Activated CD8-positive, alpha-beta memory T cell treated with anti-CD3 and anti-CD28 coated beads for 4 hours (primary cell): ENCODE results near the gene RASSF8.

Experiments
- DNase-seq, 2 donors: peaks; one replicate each; pipeline ENCODE4 v3.0.0-alpha.2; 2020; ENCODE audit warnings: low read depth in 2 of 2

The RASSF8 gene

DNA sequence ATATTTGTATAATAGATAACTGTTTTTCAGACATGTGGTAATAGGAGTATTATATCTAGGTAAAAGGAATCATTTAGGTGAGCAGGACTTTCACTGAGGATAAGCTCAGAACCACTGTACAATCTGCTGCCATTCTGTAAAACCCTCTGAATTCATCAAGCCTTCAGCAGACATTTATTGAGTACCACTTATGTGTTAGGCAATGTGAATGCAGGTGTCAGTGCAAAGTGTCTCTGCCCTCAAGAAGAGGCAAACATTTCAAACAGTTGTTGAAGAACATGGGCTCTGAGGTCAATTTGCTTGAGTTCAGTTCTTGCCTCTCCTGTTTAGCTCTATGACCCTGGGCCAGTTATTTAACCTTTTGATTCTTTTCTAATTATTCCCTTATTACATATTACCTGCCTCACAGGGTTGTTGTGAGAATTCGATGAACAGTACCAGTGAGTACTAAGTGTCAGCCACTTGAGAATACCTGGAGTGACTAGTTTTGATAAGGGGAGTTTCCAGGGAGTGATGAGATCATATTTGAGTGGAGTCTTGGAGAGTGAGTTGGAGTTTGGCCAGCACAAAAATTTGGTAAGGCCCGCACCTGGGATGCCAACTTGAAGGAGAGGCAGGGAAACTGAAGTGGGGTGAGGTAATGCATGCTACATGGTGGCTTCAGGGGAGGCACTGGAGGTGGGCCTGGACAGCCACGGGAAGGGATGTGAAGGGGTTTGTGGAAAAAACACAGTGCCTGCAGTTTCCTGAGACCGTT is 33.7 kb downstream of the RASSF8 start:
- no peak for DNase-seq

DNA sequence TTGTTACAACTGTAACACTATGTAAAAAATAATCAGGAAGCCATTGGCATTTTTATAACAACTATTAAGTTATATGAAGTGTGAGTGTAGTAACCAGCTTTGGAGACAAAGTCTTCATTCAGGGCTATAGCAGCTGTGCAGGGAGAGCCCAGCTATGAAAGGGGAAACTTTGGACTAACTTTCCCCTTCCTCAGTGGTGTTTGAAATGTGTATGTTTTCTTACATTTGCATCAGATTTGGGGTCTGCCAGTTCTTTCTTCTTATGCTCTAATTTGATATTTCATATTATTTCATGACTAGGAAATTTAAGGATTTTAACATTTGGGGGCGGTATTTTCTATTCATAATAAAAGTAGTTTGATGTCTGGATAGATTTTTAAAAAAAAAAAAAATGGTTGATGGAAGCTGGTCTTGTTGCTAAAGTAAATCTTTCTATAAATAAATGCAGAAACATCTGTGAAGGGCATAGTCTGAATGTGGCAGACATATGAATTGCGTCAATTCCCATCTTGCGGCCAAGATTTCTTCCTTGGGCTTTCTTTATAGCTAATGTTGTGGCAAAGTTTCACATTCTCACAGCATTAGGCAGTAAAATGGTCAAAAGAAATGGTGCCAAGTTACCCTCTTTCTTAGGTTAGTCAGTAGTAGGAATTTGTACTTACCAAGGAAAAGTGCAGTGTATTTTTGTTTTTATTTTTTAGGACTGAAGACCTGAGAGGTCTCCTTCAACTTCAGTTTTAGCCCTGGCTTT is 35.6 kb downstream of the RASSF8 start:
- DNase-seq = no peak

DNA sequence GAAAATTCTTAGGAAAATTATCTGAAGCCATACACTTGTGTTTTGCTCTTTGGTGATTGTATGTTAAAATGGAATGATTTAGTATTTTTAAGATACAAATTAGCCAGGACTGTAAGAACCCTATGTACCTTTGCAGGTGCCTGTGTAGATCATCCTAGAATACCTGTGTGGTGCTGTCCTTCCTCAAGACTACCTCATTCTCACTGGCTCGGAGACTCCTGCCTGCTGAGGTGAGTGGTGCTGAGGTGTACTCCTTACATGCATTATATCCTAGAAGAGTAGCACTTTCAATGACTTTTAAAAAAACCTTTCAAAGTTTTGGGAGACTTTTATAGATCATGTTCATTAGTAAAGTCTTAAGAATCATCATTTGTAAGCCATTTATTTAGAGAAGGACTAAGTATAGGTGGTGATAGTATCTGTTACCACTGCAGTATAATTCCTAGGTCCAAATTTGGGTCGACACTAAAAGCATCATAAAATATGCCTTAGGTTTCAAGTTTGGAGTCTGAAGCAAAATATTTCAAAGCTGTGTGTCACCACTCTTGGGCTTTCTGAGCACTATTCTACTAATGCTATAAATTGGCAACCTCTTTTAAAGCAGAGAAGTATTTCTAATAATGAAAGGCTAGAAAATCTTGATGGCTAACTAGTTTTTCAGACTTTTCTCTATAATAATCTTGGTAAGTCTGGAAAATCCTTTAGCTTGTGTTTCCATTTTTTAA is 36.6 kb downstream of the RASSF8 start:
- DNase-seq = no peak

DNA sequence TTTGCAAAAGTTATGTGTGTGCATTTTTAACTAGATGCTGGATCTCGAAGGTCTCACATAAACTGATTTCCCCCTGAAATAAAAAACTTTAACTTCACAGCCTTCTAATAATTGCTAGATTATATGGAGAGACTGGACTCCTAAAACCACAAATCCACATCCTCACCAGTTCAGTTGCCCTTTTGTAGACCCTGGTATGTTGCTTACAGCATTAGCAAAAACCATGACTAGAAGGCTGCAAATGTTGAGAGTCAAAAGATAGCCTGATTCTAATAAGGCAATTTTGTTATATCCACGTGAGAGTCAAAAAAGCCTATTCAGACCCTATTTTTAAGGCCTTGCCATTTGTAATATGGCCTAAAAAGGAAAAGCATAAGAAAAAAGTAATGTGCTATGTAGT is 37.4 kb downstream of the RASSF8 start:
- no peak for DNase-seq

DNA sequence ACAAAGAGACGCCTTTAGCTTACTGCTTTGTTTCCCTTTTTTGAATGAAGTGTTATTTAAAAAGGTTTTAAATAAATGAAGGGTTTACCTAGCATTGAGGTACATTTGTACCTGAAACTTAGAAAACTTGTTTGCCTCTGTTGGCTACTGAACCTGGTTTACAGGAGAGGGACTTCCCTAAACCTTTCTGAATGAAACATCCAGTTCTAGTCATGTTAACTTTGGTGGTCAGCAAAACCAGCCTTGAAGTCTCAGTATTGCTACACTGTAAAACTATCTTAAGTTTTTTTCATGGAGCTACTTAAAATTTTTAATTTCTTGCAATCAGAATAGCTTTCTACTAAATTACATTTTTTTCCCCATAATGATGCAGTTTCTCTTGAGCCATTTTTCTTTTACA is 38.2 kb downstream of the RASSF8 start:
- DNase-seq = no peak

DNA sequence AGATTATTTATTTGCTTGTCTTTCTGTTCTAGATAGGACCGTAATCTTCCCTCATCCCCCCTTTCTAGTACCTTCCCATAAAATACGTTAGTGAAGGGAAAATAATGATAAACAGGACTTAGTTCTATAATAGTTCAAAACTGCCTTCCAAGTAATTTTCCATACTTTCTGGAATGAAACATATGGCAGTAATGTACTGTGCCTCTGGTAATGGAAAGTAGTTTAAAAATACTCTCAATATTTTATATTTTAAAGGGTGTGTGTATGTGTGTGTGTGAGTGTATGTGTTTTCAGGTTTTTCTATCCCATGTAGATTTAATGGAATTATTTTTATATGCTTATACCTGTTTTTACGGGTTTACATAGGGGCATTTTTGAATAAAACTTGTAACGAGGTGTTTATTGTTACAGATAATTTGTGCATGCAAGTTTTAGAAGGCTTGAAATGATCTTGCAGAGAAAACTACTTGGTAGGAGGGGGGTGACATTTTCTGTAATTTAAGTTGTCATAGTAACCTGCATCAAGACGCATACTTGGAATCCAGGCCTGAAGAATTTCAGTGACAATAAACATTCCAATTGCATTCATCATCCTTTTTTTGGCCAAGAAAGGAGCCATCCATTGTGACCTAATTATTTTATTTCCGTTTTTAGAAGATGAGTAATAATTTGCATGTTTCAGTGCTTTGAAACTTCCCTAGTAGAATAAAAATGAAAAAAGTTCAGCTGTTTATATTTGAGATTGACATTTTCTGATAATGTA is 38.9 kb downstream of the RASSF8 start:
- DNase-seq = no peak

DNA sequence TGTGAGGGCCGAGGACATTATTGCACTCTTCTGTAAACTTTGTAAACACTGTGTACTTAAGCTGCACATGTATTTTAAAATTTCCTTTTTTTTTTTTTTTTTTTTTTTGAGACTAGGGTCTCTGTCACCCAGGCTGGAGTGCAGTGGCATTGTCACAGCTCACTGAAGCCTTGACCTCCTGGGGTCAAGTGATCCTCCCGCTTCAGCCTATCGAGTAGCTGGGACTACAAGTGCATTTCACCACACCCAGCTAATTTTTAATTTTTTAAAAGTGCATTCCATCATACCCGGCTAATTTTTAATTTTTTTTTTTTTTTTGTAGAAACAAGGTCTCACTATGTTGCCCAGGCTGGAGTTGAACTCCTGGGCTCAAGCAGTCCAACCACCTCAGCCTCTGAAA is 42.4 kb downstream of the RASSF8 start:
- no peak for DNase-seq

DNA sequence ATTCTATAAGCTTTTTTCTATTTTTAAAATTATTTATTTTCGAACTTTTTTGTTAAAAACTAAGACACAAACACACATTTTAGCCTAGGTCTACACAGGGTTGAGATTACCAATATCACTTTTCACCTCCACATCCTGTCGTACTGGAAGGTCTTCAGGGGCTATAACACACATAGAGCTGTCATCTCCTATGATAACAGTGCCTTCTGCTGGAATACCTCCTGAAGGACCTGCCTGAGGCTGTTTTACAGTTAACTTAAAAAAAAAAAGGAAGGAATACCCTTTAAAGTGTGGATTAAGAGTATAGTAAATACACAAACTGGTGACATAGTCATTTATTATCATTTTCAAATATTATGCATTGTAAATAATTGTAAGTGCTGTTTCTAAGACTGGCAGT is 43.0 kb downstream of the RASSF8 start:
- DNase-seq = no peak

DNA sequence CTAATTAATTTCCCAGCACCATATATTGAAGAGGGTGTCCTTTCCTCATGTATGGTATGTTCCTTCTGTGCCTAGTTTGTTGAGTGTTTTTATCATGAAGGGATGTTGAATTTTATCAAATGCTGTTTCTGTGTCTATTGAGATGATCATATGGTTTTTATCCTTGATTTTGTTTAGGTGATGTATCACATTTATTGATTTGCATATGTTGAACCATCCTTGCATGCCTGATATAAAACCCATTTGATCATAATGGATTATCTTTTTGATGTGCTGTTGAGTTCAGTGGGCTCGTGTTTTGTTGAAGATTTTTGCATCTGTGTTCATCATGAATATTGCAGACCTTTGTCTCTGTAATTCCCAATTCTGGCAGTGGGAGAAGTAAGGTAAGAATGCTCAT is 44.6 kb downstream of the RASSF8 start:
- no peak for DNase-seq

DNA sequence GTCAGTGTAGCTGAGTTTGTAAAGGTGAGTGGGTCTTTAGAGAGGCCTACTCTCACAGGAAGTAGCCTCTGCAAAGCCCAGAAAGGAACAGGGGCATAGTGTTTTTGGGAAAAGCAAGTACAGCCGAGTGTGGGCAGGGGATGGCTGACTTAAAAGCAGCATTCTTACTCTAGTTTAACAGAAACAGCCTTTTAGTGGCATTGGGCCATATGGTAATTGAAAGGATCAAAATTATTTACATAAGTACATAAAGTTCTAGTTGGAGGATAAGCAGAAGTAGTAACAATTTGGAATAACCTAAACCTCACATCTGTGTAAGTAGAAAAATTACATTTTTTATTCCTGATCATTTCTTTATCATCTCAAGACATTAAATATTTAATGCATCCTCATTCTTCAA is 49.1 kb downstream of the RASSF8 start:
- DNase-seq = no peak

DNA sequence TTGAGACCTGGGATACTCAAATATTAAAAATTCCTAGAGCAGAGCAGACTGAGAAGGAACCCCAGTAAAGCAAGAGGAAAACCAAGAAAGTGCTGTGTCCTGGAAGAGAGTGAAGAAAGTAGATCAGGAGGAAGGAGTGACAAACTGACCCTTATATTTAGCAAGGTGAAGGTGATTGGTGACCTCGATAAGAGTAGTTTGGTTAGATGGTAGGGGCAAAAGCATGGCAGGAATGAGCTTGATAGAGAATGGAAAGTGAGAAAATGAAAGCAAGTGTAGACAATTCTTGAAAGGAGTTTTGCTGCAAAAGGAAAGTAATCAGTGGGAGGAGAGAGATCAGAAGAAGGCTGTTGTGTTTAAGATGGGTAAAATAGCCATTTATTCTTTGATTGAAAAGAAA is 51.1 kb downstream of the RASSF8 start:
- no peak for DNase-seq

DNA sequence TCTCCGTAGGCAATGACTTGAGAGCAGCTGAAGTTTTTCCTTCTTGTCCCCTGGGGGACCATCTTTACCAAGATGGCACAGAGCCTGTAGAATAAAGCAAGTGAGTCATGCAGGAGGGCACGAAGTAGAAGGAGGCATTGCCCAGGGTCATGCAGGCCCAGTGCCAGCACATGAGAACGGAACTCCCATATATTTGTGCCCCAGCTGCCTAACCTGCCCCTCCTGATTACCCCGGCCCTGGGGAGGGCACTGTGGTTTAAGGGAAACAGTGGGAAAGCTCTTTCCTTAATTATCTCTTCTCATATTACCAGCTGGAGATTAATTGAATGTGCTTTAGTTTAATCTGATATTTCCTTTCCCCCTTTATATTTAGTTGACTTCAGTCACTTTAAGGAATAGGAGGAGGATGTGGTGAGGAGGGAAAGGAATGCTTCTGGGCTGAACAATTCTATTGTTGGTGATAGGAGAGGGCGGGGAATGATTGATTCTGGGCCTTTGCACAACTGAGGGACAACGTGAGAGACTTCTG is 51.9 kb downstream of the RASSF8 start:
- DNase-seq = no peak

DNA sequence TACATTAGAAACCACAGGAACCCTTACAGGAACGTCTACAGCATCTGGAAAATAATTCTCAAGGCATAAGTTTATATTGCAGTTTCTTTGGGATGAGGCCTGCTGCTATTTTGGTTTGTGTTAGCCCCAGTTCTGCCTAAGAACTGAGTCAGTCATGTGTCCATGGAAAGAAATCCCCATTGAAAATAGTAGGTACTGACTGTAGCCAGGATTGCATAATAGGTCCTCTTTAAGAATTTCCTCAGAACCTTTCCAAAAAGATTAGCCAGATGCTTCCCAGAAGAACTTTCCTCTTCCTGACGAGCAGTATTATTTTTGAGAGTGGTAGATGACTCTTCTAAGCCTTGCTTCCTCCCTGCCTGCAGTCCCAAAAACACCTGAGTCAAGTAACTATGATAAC is 52.6 kb downstream of the RASSF8 start:
- no peak for DNase-seq

DNA sequence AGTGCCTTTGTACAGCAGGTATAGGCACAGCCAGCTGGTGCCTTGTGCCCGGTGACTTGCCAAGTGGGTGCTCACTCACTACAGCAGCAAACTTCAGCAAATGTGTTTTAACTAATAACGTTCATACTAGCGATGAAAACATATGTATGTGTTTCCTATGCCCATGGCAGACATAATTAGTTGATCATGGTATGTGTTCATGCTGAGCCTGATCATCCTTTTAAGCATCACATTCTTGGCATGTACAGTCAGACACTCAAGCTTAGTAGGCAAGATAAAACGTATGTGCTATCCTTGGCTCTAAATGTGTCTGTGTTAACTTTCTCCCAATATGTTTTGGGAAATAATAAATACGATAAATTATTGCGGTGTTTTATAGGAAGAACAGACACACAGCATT is 55.6 kb downstream of the RASSF8 start:
- no peak for DNase-seq

DNA sequence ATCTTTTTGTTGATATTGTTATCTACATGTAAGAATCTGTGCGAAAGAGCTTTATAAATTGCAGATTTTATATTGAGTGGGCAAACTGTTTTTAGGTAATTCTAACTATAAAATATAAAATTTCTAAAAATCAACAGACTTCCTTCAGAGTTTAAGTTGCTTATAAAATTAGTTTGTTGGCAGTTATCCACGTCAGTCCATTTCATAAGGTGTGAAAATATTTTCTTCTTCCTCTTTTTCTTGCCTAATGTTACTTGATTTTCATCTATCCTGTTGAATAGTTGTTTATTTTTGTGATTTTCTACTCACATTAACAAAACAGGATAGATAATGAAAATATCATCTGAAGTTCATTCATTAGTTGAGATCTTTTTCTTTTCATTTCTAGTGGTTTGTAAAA is 58.0 kb downstream of the RASSF8 start:
- DNase-seq = no peak

DNA sequence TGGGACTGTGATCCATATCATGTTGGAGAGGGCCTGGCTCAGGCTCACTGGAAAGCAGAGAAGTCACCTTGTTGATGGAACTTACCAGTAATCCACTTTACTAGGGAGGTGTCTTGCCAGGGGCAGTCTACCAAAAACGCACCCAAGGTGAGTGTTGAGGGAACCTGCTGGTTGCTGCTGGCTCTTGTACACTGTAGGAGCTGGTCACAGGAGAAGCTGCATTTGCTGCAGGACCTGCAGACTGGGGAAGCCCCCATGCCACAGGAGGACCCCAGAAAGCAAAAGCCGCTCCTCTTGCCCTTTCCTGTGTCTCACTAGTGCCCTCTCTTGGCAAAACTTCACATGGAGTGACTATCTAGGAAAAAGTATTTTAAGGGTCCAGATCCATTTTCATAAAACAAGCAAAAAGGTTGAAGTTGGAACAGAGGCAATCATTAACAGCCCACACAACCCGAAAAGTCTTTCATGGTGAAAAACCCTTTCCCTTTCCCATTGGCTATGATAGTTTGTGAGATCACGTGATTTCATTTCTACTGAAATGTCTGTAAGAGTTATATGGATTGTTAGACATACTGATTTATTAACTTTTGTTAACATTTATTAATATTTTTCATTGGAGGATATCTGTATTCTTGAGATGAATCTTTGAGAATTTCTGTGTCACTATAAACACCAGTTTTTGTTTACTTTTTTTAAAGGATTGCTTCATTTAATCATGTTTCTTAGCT is 59.2 kb downstream of the RASSF8 start:
- no peak for DNase-seq

DNA sequence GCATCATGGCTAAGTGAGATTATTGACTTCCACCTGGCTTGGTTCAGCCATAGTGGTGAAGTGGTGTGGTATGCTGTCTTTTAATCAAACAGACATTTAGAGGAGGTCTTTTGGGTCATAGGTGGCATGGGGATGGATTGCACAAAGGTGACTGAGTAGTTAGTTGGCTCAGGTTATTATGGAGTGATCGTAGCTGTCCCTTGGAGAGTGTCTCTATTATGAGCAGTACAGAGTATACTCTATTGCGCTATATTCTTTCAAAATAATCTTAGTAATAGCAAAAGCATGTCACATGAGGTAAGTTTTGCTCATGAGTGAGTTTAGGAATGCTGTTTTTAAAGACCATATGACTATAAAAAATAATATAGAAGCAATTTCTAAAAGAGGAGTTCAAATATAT is 60.4 kb downstream of the RASSF8 start:
- DNase-seq = no peak

DNA sequence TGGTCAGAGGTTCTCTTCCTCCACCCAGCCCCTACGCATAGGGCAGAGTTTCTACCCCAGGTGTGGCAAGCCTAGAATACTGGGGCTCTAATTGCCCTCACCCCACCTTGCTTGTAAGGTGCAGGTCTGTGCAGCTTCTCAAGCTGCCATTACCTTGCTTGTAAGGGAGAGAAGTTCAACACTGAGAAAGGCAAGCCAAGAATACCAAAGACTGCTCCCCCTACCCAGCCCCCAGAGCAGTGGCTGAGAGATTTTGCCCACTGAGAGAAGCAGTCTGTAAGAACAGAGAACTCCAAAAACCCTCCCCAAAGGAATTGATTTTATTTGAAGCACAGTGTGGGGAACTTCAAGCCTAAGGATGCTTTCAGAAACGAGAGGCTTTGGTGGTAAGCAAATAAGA is 63.1 kb downstream of the RASSF8 start:
- DNase-seq = no peak

DNA sequence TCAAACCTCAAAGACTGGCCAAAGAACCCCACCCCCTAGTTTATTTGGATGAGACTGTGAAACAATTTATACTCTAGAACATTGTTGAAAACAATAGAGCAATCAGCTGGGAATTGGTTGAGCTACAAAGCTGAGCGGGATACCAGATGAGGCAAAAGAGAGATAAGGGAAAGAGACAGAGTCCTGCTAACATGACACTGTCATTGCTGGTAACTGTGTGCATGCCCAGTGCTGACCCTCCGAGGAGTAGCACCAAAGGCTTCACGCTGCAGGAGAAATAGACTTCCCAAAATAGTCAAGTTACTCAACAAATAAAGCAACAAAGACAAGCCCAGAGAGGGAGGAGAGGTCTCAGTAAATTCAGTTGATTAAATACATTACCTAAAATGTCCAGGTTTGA is 63.6 kb downstream of the RASSF8 start:
- DNase-seq = no peak

DNA sequence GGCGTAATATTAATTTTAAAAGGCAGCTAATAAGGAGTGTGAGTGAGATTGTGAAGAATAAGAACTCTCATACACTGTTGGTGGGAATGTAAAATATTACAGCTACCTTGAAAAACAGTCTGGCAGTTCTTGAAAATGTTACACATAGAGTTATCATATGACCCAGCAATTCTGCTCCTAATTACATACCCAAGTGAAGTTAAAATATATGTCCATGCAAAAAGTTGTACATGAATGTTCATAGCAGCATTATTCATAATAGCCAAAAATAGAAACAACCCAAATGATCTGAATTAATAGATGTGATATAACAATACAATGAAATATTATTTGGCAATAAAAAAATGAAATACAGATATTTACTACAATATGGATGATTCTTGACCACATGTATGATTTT is 68.2 kb downstream of the RASSF8 start:
- no peak for DNase-seq

DNA sequence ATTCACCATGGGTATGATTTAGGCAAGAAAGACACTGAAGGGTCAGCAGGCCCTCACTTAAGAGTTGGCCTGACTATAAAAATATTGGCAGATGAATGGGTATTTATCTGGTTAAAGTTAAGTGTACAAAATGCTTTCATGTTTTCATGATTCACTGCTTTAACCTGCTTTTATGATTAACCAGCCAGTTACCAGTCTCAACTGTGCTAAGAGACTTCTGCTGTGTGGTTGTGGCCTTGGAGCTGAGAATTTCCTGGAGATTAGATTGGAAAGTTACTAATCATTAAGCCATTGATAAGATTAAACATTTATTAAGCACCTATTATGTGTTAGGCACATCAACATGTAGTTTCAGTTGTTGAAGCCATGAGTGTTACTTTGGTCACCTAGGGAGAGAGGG is 68.9 kb downstream of the RASSF8 start:
- DNase-seq = no peak
